Measurements from ENCODE around the gene PALMD. TPM values are rescaled to one million over a fixed set of nuclear protein-coding genes. Genes with fewer than 3 reads are reported as not detected.

Gene PALMD
- total and polyA plus RNA-seq, 3 donors from 2014 or later, result 12.9 to 23.5 (median 14.1) TPM

DNA sequence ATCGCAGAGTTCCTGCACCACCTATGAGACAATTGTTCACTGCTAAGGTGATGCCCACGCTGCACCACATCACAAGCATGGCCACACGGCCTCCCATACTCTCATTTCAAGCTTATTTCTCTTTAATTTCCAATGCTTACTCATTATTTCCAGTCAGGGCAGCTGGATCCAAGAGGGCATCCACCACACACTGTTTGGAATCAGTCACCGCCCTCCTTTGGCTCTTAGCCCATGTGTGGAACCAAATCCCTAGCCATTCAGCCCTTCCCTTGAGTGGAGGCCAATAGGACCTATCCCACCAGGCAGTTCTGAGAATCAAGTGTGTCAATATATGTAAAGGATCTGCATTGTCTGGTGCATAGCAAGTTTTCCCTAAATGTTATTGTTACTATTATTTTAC, 26.3 kb upstream of the PALMD start:
- H3K4me3 ChIP-seq, result no peak overlapping the region
- TF ChIP-seq, protein P1, sequence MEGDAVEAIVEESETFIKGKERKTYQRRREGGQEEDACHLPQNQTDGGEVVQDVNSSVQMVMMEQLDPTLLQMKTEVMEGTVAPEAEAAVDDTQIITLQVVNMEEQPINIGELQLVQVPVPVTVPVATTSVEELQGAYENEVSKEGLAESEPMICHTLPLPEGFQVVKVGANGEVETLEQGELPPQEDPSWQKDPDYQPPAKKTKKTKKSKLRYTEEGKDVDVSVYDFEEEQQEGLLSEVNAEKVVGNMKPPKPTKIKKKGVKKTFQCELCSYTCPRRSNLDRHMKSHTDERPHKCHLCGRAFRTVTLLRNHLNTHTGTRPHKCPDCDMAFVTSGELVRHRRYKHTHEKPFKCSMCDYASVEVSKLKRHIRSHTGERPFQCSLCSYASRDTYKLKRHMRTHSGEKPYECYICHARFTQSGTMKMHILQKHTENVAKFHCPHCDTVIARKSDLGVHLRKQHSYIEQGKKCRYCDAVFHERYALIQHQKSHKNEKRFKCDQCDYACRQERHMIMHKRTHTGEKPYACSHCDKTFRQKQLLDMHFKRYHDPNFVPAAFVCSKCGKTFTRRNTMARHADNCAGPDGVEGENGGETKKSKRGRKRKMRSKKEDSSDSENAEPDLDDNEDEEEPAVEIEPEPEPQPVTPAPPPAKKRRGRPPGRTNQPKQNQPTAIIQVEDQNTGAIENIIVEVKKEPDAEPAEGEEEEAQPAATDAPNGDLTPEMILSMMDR (IDR thresholded peaks at IDR 0.05), result no peak
- no peak for TF ChIP-seq POLR2A (IDR thresholded peaks at IDR 0.05)
- intact Hi-C loops (cut with DNase I; ENCODE audit: low total_unique reads), result no loop called here
- no peaks in the 10 kb centered on the region for H3K27me3 ChIP-seq
- 76 to 87% methylated on average over 4 of the region's 4 CpGs for WGBS, 2 donors
- H3K4me1 ChIP-seq, result no peaks in the 10 kb centered on the region
- H3K27ac ChIP-seq, result no peak overlapping the region
- H3K36me3 ChIP-seq (ENCODE audit: low read depth, missing control alignments), result no peaks in the 10 kb centered on the region
- H3K9me3 ChIP-seq, result no peaks in the 10 kb centered on the region
- DNase-seq, result no peak

DNA sequence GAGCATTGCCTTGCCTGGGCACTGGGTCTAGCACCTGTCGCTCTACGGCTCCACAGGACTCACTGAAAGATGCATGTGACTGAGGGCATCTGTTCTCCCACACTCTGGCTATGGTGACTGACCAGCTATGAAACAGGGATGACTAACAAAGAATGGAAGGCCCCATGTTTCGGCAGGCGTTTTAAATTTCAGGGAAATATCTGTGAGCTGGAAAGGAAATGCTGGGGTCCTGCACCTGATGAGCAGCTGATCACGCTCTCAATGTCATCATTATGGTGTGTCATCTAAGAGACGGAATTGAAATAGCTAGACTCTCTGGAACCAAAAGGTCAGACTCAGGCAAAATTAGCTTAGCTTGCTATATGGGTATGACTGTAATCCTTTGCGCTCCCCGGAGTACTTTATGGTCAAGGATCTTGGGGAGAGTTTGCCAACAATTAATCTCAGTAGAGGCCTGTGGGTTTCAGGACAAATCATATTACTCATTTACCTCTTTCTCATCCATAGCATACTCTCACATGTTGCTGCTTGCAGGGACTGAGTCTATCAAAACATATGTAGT, 24.5 kb upstream of the PALMD start:
- 95% methylated on average over 8 of the region's 8 CpGs for WGBS, 2 donors
- H3K4me1 ChIP-seq, result no peaks in the 10 kb centered on the region
- no peak overlapping the region for H3K4me3 ChIP-seq
- H3K27ac ChIP-seq, result no peak overlapping the region
- intact Hi-C loops (cut with DNase I; ENCODE audit: low total_unique reads), result no loop called here
- no peaks in the 10 kb centered on the region for H3K27me3 ChIP-seq
- TF ChIP-seq, protein P1 (IDR thresholded peaks at IDR 0.05), result no peak
- no peak for TF ChIP-seq POLR2A (IDR thresholded peaks at IDR 0.05)
- DNase-seq, result no peak
- no peaks in the 10 kb centered on the region for H3K9me3 ChIP-seq
- H3K36me3 ChIP-seq (ENCODE audit: low read depth, missing control alignments), result no peaks in the 10 kb centered on the region

DNA sequence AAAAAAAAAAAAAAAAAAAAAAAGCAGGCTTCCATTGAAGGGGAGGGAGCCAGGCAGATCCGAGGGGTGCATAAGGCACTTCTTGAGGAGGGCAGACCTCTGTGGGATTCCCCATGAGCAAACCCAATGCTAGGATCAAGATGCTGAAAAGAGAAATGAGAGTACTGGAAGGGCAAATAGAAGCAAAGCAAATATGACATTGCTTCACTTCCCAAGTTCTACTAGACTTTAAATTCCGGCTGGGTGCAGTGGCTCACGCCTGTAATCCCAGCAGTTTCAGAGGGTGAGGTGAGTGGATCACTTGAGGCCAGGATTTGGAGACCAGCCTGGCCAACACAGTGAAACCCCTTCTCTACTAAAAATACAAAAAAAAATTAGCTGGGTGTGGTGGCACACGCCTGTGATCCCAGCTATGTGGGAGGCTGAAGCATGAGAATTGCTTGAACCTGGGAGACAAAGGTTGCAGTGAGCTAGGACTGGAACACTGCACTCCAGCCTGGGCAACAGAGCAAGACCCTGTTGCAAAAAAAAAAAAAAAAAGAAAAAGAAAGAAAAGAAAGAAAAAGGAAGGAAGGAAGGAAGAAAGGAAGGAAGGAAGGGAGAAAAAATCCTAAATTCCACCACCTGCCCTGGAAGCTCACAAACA, 23.1 kb upstream of the PALMD start:
- Histone ChIP-seq H3K9me3 (no peaks in the 10 kb centered on the region), H3K27ac (no peak overlapping the region), H3K4me3 (no peak overlapping the region), H3K36me3 (ENCODE audit: low read depth, missing control alignments) (no peaks in the 10 kb centered on the region), H3K4me1 (no peaks in the 10 kb centered on the region), H3K27me3 (no peaks in the 10 kb centered on the region)
- intact Hi-C loops (cut with DNase I; ENCODE audit: low total_unique reads), result no loop called here
- WGBS, 2 donors, result 91 to 95% methylated on average over 4 of the region's 4 CpGs
- DNase-seq, result no peak
- TF ChIP-seq POLR2A (IDR thresholded peaks at IDR 0.05), result no peak
- TF ChIP-seq, protein P1 (IDR thresholded peaks at IDR 0.05), result no peak

DNA sequence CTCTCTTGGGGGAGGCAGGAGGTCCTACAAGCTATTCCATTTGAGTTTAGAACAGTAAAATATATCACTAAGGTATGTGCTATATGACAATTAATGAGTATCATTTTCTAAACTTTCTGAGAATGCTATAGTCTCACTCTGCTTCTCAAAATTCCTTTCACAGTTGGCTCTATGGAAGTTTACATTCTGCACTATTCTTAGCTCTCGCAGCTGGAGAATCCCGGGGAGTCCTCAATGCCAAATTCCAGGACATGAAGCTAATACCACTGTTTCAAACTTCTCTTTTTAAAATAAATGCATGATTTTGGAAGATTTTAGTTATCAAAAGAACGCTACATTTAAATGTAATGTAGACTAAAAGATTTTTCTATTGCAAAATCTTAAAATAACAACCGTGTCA, 22.4 kb upstream of the PALMD start:
- no peak overlapping the region for H3K27ac ChIP-seq
- H3K27me3 ChIP-seq, result no peaks in the 10 kb centered on the region
- 59 to 74% methylated on average over 4 of the region's 4 CpGs for WGBS, 2 donors
- no peak for DNase-seq
- intact Hi-C loops (cut with DNase I; ENCODE audit: low total_unique reads), result no loop called here
- no peak overlapping the region for H3K4me3 ChIP-seq
- H3K4me1 ChIP-seq, result no peaks in the 10 kb centered on the region
- TF ChIP-seq, protein P1 (IDR thresholded peaks at IDR 0.05), result no peak
- no peak for TF ChIP-seq POLR2A (IDR thresholded peaks at IDR 0.05)
- H3K36me3 ChIP-seq (ENCODE audit: low read depth, missing control alignments), result no peaks in the 10 kb centered on the region
- H3K9me3 ChIP-seq, result no peaks in the 10 kb centered on the region

DNA sequence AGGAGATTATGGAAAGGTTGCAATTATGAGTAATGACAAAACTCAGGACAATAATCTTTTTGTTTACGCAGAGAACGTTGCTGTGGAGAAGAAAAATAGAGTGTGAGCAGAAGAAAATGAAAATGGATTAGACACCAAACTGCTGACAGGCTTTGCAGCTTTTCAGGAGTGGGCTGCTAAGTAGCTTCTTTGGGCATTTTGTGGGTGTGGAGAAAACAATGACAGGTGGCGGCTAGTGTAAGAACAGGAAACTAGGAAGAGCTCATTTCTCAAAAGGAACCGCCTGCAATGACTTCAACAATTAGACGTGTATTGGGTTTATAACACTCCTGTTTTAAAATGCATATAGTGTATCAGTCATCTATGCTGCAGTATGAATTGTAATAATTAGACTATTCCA, 18.3 kb upstream of the PALMD start:
- no peaks in the 10 kb centered on the region for H3K9me3 ChIP-seq
- no peak for TF ChIP-seq POLR2A (IDR thresholded peaks at IDR 0.05)
- TF ChIP-seq, protein P1 (IDR thresholded peaks at IDR 0.05), result no peak
- no peaks in the 10 kb centered on the region for H3K27me3 ChIP-seq
- intact Hi-C loops (cut with DNase I; ENCODE audit: low total_unique reads), result no loop called here
- no peak overlapping the region for H3K27ac ChIP-seq
- WGBS, 2 donors, result 82 to 92% methylated on average over 5 of the region's 5 CpGs
- no peak overlapping the region for H3K4me3 ChIP-seq
- H3K36me3 ChIP-seq (ENCODE audit: low read depth, missing control alignments), result no peaks in the 10 kb centered on the region
- H3K4me1 ChIP-seq, result no peaks in the 10 kb centered on the region
- DNase-seq, result no peak
